ENCODE measurements around the gene VDR.
A peak's percentile ranks its signal among the peaks of the same experiment; 100 is the strongest.

The VDR gene

DNA sequence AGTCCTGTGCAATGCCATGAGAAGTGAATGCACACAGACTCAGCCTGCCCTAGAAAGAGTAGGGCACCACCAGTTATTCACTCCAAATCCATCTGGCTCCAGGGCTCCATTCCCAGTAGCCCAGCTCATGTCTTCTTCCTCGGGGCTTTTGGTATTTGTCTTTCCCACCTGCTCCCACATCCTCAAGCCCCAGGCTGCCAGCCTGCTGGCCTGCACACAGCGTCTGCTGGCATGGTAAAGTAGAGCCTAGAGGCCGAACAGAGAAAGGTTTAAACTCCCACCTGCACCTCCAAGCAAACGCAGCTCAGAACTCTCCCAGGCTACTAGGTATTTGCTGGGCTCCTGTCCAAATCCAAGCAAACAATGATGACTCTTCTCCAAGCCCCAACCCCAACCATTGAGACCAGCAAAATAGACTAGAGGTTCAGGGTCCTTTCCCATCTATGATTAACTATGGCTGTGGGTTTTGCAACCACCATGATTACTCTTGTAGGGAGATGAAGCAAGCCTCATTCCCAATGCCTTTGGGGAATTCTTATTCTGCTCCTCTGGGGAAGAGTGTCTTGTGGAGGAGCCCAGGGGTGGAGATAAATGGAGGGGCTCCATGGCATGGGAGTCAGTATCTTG lies 5.2 kb upstream of the VDR start:
- H3K27me3 ChIP-seq (ENCODE audit: low read depth) = peaks cover 12% of the 10 kb centered on the region
- no peaks in the 10 kb centered on the region for H3K36me3 ChIP-seq (replicated peaks)
- H3K9me3 ChIP-seq = no peaks in the 10 kb centered on the region; the same call in none of the 2 replicates
- no peak overlapping the region for H3K4me3 ChIP-seq
- peaks cover 3% of the 10 kb centered on the region; the same call in 1 of the 2 replicates for H3K4me1 ChIP-seq
- in situ Hi-C loops (cut with MboI; ENCODE audit: low sequenced_read_pairs) = no loop called here
- no peak for DNase-seq (ENCODE audit: low spot score in 2 of 2)

DNA sequence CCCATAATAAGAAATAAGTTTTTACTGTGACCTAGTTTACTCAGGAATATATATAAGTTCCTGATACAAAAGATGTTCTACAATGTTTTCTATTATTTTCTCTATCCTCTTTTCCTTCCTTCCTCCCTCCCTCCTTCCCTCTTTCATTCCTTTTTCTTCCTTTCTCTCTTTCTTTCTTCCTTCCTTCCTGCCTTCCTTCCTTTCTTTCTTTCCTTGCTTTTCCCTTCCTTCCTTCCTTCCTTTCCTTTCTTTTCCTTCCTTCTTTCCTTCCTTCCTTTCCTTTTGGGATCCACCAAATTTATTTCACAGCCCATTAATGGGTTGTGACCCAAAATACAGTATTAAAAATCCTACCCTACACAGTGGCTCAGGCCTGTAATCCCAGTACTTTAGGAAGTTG lies 3.9 kb upstream of the VDR start:
- in situ Hi-C loops (cut with MboI; ENCODE audit: low sequenced_read_pairs) = no loop called here
- no peaks in the 10 kb centered on the region; the same call in none of the 2 replicates for H3K9me3 ChIP-seq
- no peak for DNase-seq (ENCODE audit: low spot score in 2 of 2)
- H3K27me3 ChIP-seq (ENCODE audit: low read depth) = peaks cover 20% of the 10 kb centered on the region
- no peak overlapping the region for H3K4me3 ChIP-seq
- H3K36me3 ChIP-seq (replicated peaks) = no peaks in the 10 kb centered on the region
- peaks cover 5% of the 10 kb centered on the region for H3K4me1 ChIP-seq

DNA sequence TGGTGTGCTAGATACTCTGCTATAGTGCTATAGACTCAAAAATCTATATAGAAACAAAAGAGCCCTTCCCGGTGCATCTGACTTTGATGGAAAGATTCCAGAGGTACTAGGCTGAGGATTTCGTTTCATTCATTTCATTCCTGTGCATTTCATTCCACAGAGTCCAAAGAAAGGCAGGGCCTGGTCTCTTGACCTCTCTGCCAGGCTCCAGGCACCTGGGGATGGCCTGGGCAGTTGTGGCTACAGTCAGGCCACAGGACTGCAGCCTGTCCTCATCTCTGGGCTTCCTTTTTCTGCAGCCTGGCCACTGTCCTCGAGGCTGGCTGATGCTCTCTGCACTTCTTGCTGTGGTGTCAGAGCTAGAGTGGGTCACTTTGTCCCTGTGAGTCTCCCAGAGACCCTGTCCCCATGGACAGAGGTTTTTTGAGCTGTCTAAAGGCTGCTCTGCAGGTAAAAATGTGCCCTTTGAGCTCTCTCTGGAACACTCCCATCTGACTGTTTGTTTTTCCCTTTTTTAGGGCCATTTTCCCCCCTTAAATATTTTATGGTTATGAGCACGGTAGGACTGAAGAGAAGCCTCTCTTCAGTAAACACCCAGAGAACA lies 3.2 kb upstream of the VDR start:
- in situ Hi-C loops (cut with MboI; ENCODE audit: low sequenced_read_pairs) = no loop called here
- Histone ChIP-seq H3K9me3 (no peaks in the 10 kb centered on the region; the same call in 1 of the 2 replicates), H3K4me1 (peaks cover 5% of the 10 kb centered on the region), H3K27me3 (ENCODE audit: low read depth) (peaks cover 22% of the 10 kb centered on the region), H3K4me3 (no peak overlapping the region), H3K36me3 (replicated peaks) (no peaks in the 10 kb centered on the region)
- DNase-seq (ENCODE audit: low spot score in 2 of 2) = no peak

DNA sequence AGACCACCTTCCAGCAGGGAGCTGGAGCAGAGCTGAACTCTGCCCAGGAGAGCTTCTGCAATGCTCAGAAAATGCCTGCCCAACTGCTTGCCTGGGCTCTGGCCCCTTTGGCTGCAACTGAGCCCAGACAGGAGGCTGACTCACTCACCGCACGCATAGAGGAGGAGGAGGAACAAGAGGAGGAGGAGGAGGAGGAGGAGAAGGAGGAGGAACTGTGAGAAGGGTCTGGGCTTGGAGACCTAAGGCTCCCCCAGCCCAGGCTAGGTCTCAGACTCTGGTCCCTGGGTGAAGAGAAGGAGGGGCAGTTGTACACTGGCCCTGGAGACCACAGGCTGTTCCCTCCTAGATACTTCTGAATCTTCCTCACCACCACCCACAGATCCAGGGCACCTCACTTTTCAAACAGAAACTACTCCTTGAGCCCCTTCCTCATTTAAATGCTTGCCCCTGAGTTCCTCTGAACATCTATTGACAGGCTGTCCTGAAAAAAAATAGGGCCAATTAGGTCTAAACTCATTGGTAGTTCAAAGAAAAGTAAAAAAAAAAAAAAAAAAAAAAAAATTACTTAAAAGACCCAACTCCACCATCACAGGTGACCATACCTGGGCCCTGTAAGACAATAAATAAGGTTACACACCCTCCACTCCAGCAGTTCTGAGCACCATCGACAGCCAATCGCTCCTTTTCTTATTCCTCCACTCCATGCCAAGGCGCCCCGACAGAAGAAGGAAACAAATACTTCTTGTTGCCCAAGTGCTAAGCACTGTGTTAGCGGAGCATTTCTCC lies 674 bp downstream of the VDR start:
- Histone ChIP-seq H3K4me3 (peak overlapping the region; percentile 29), H3K36me3 (replicated peaks) (no peaks in the 10 kb centered on the region), H3K27me3 (ENCODE audit: low read depth) (peaks cover 18% of the 10 kb centered on the region), H3K9me3 (no peaks in the 10 kb centered on the region; the same call in 1 of the 2 replicates), H3K4me1 (peaks cover 5% of the 10 kb centered on the region)
- in situ Hi-C loops (cut with MboI; ENCODE audit: low sequenced_read_pairs) = no loop called here
- no peak for DNase-seq (ENCODE audit: low spot score in 2 of 2)

DNA sequence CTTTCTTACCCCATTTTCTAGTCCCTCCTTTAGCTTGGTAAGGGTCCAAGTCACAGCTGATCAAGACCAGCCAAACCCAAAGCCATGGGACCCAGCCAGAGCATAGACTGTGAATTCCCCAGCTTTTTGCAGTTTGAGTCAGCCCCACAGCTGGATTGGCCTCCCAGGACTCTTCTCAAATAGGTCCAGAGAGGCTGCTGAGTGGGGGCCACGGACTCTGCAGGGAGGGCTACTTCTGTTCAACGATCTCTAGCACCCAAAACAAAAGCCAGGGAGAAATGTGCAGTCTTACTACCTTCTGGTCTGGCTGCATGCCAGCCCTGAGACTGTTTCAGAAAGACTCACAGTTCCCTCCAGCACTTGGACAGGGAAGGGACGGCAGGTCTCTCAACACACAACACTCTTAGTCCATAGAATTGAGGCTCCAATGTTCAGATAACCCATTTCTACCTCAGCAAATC lies 1.6 kb downstream of the VDR start:
- DNase-seq (ENCODE audit: low spot score in 2 of 2) = no peak
- Histone ChIP-seq H3K4me3 (no peak overlapping the region), H3K9me3 (no peaks in the 10 kb centered on the region; the same call in 1 of the 2 replicates), H3K4me1 (peaks cover 5% of the 10 kb centered on the region), H3K36me3 (replicated peaks) (no peaks in the 10 kb centered on the region), H3K27me3 (ENCODE audit: low read depth) (peaks cover 14% of the 10 kb centered on the region)
- in situ Hi-C loops (cut with MboI; ENCODE audit: low sequenced_read_pairs) = no loop called here

DNA sequence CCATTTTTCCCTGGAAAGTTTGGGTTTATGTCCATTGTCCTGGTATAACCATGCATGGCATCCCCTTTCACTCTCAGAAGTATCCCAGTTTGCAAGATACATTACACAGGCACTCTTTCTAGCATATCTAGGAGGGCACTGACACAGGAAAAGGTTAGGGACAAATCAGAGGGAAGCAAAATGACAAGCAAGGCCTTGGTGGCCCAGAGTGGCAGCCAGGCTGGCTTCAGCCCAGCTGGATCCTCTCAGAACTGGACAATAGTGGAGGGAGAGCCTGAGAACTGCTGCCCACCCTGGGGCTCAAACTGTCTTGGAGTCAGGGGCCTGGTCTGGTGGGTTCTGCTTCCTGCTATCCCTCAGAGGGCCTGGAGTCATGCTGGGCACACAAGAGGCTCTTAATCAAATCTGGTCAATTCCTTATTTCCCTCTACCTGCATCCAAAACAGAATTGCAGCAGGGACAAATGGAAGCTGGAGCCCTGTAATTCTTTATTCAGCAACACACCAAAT lies 2.6 kb downstream of the VDR start:
- no peak for DNase-seq (ENCODE audit: low spot score in 2 of 2)
- Histone ChIP-seq H3K9me3 (no peaks in the 10 kb centered on the region; the same call in 1 of the 2 replicates), H3K4me3 (no peak overlapping the region), H3K27me3 (ENCODE audit: low read depth) (peaks cover 14% of the 10 kb centered on the region), H3K36me3 (replicated peaks) (no peaks in the 10 kb centered on the region), H3K4me1 (peaks cover 5% of the 10 kb centered on the region)
- in situ Hi-C loops (cut with MboI; ENCODE audit: low sequenced_read_pairs) = no loop called here

DNA sequence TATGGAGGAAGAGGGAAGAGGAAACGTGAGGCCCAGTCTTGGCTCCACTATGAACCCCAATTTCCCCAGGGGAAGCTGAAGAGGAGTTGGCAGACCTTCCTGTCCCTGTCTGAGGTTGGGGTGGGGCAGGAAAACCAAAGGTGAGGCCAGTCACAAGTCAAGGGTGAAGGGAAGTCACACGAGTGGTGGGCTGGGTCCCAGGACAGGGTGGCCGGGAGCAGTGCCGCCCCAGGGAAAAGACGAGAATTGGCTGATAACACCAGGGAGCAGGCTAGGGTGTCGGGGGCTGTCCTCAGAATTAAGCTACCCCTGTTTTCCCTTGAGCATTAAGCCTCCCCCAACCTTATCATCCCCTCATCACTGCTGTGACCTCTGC lies 3.1 kb downstream of the VDR start:
- no peak for DNase-seq (ENCODE audit: low spot score in 2 of 2)
- Histone ChIP-seq H3K4me1 (peaks cover 5% of the 10 kb centered on the region), H3K9me3 (no peaks in the 10 kb centered on the region), H3K4me3 (no peak overlapping the region), H3K27me3 (ENCODE audit: low read depth) (peaks cover 14% of the 10 kb centered on the region), H3K36me3 (replicated peaks) (no peaks in the 10 kb centered on the region)
- in situ Hi-C loops (cut with MboI; ENCODE audit: low sequenced_read_pairs) = no loop called here

DNA sequence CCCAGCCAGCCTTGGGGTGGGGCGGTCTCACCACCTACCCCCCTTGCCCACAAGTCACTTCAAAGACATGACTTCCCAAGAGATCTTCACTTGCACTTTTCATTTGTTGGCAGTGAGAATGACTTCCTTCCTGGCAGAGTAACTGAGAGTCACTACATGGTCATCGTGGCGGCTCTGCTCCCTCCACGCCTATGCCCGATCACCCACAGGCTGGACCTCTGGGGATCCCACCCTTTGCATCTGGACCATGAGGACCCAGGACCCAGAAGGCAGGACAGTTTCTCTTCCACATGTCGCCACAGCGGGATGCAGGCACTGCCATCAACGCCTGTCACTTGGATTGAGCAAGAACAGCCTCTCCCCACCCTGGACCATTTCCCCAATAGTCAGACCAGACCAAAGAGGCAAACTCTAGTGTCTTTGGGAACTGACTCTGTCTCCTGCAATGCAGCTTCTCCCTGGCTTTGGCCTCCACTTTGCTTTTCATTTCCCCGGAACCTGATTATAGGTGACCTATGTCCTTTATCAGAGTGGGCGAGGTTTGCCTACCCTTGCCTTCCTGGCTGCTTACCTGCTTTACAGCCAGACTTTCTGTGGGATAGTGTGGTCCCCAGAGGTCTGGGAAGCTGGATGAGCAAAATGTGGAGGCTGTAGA lies 3.6 kb downstream of the VDR start:
- Histone ChIP-seq H3K4me1 (peaks cover 5% of the 10 kb centered on the region), H3K27me3 (ENCODE audit: low read depth) (peaks cover 14% of the 10 kb centered on the region), H3K9me3 (no peaks in the 10 kb centered on the region), H3K4me3 (no peak overlapping the region), H3K36me3 (replicated peaks) (no peaks in the 10 kb centered on the region)
- in situ Hi-C loops (cut with MboI; ENCODE audit: low sequenced_read_pairs) = no loop called here
- DNase-seq (ENCODE audit: low spot score in 2 of 2) = no peak

DNA sequence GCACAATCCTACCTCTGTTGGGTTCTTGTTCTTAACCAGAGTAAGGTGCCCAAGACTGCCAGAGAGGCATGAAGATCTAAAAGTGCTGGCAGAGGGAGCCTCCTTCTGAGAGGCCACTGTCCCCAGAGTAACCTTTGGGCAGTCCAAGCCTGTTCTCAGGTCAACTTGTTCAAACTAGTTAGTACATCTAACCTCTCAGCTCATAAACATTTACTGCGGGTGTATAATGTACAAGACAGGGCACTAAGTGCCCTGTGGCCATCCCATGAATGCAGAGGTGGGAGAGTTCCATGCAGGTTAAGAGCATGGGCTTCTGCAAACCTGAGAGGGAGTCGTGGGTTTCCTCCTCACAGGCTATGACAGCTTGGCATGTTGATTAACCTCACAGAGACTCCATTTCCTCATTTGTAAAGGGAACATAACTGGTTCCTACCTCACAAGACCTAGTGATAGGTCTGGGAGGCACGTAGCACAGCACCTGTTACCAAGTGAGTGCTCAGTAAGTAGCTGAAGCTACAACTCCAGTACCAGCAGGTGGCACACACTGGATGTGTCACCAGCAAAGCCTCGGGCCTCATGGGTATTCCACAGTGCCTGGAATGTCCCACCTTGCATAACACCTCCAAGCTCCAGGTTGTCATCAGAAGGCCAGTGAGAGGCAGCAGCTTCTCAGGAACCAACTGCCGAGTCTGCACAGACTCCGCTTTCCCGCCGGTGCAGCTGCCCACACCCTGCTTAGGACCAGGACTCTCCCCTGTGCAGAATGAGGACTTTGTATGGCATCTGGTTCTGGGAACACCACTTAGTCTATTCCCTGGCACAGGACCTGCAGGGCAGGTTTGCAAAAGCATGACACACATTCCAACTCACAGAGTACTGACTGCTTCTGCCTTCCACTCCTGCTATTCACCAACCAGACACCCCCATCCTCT lies 4.4 kb downstream of the VDR start:
- DNase-seq (ENCODE audit: low spot score in 2 of 2) = no peak
- Histone ChIP-seq H3K27me3 (ENCODE audit: low read depth) (peaks cover 14% of the 10 kb centered on the region), H3K4me3 (no peak overlapping the region), H3K36me3 (replicated peaks) (no peaks in the 10 kb centered on the region), H3K4me1 (peaks cover 5% of the 10 kb centered on the region), H3K9me3 (no peaks in the 10 kb centered on the region)
- in situ Hi-C loops (cut with MboI; ENCODE audit: low sequenced_read_pairs) = no loop called here

DNA sequence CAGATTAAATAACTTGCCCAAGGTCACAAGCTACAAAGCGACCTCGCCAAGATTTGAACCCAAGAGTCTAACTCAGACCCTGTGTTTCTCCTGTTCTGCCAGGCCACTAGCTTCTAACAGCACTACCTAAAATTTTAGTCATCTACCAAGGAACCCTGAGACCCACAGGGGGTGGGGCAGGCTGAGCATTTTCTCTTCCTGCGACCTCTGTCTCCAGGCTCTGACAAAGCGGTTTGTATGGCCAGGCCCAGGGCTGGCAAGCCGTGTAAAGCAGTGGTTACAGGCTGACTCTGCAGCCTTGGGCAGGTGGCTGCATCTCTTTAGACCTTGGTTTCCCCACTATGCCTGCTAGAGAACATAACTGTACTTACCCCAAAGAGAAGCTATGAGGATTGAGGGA lies 5.3 kb downstream of the VDR start:
- in situ Hi-C loops (cut with MboI; ENCODE audit: low sequenced_read_pairs) = no loop called here
- no peak for DNase-seq (ENCODE audit: low spot score in 2 of 2)
- no peaks in the 10 kb centered on the region for H3K36me3 ChIP-seq (replicated peaks)
- no peaks in the 10 kb centered on the region for H3K9me3 ChIP-seq
- H3K27me3 ChIP-seq (ENCODE audit: low read depth) = peaks cover 11% of the 10 kb centered on the region
- no peak overlapping the region for H3K4me3 ChIP-seq
- H3K4me1 ChIP-seq = peaks cover under 1% of the 10 kb centered on the region; the same call in 1 of the 2 replicates

DNA sequence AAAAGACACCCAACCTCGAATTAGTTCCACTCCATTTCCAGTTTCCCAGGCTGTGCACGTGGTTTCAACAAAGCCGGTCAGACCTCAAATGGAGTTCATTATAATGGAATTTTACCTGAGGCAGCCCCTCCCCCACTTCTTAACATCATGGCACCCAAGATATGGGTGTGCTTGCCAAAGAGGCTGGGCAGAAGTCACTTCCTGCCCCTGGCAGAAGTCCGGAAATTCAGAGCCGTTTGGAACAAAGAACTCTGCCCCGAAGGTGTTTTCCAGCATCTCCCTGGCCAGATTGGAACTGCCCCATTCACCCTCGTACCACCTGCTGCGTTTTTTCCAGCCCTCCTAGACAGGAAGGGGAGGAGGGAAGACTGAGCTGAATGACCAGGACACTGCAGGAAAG lies 8.2 kb downstream of the VDR start:
- no peaks in the 10 kb centered on the region for H3K27me3 ChIP-seq (ENCODE audit: low read depth)
- H3K9me3 ChIP-seq = no peaks in the 10 kb centered on the region
- no peaks in the 10 kb centered on the region for H3K4me1 ChIP-seq
- peak in 1 of 2 experiments; percentile 21 for DNase-seq (ENCODE audit: low spot score in 2 of 2)
- in situ Hi-C loops (cut with MboI; ENCODE audit: low sequenced_read_pairs) = no loop called here
- no peak overlapping the region for H3K4me3 ChIP-seq
- no peaks in the 10 kb centered on the region for H3K36me3 ChIP-seq (replicated peaks)

DNA sequence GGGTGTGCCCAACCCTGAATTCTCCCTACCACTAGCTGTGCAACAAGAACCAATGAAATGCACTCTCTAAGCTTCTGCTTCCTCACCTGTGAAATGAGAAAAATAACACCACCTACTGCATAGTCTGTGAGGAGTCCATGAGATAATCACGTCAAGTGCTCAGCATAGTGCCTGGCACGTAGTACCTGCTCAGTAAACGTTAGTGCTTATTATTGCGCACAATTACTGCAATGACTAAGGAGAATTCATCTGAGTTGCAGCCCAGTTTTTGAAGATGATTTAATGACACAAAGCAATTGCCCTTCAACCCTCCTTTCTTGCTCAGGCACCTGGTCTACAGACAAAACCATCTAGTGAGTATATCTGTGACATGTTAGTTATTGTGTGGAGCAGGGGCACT lies 8.8 kb downstream of the VDR start:
- in situ Hi-C loops (cut with MboI; ENCODE audit: low sequenced_read_pairs) = no loop called here
- H3K27me3 ChIP-seq (ENCODE audit: low read depth) = no peaks in the 10 kb centered on the region
- H3K4me3 ChIP-seq = no peak overlapping the region
- H3K9me3 ChIP-seq = no peaks in the 10 kb centered on the region
- DNase-seq (ENCODE audit: low spot score in 2 of 2) = no peak
- no peaks in the 10 kb centered on the region for H3K36me3 ChIP-seq (replicated peaks)
- no peaks in the 10 kb centered on the region for H3K4me1 ChIP-seq

DNA sequence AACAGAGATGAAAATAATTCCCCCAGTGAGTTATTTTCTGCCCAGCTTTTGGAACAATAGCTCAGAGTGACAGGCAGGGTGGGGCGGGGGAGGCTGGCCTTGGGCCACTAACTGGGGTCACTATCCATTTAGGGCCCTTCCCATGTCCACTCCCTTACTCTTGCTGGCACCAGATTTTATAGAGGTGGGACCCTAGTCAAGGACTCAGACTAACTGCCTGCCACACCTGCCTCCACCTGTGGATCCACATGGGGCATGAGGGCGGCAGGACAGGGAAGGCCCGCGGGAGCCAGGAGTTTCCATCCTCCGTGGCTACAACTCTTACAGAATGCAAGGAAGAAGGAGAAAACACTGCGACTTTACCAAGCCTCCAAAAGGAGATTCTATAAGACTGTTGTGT lies 10.1 kb downstream of the VDR start:
- H3K9me3 ChIP-seq = no peaks in the 10 kb centered on the region
- no peaks in the 10 kb centered on the region for H3K4me1 ChIP-seq
- H3K27me3 ChIP-seq (ENCODE audit: low read depth) = no peaks in the 10 kb centered on the region
- H3K4me3 ChIP-seq = no peak overlapping the region
- DNase-seq (ENCODE audit: low spot score in 2 of 2) = no peak
- in situ Hi-C loops (cut with MboI; ENCODE audit: low sequenced_read_pairs) = no loop called here
- no peaks in the 10 kb centered on the region for H3K36me3 ChIP-seq (replicated peaks)

All from HAP-1 (cell line).